ENCODE measurements around the gene NDUFAB1. TPM values are rescaled to one million over a fixed set of nuclear protein-coding genes. Genes with fewer than 3 reads are reported as not detected.

Gene NDUFAB1
- total RNA-seq, 2 donors from 2014 or later, result 100 to 136 TPM

Other genes starting within 250 kb of the NDUFAB1 start
- 10 to 100 TPM; 29.3 to 42.5 TPM for gene COG7, start 143.1 kb downstream of the NDUFAB1 start, total RNA-seq
- gene GGA2, start 85.8 kb downstream of the NDUFAB1 start, total RNA-seq, result 10 to 100 TPM; 42.6 to 45.3 TPM
- 10 to 100 TPM; 15.4 to 17.2 TPM for gene EARS2, start 39.0 kb downstream of the NDUFAB1 start, total RNA-seq
- gene UBFD1, start 38.6 kb downstream of the NDUFAB1 start, total RNA-seq, result 10 to 100 TPM; 26.5 to 27.7 TPM
- gene PALB2, start 45.0 kb upstream of the NDUFAB1 start, total RNA-seq, result 1 to 10 TPM; 6.8 to 8.9 TPM
- 10 to 100 TPM; 78.7 to 81.3 TPM for gene DCTN5, start 45.1 kb upstream of the NDUFAB1 start, total RNA-seq
- 10 to 100 TPM in 1 of 2 donors, 1 to 10 TPM in 1; 6.6 to 15.6 TPM for gene PLK1, start 82.6 kb upstream of the NDUFAB1 start, total RNA-seq
- gene ERN2, start 116.9 kb upstream of the NDUFAB1 start, total RNA-seq, result 100 to 1,000 TPM; 140 to 199 TPM
- gene CHP2, start 158.7 kb upstream of the NDUFAB1 start, total RNA-seq, result 100 to 1,000 TPM; 171 to 227 TPM
- gene PRKCB, start 239.7 kb upstream of the NDUFAB1 start, total RNA-seq, result 1 to 10 TPM; 3.8 to 7.3 TPM

All from left colon (tissue), 2 donors.